GM12873 (cell line): ENCODE data around the gene ROBO2.

Source experiments
- TF ChIP-seq, protein P1 (sequence below): IDR thresholded peaks from 2 replicates; pipeline ENCODE4 v1.5.1; 2012; ENCODE audit warnings: low read depth, mild to moderate bottlenecking, moderate library complexity, low read length, control low read depth; ENCODE audit not compliant: insufficient read depth; ENCODE audit errors: missing control alignments

Gene ROBO2

DNA sequence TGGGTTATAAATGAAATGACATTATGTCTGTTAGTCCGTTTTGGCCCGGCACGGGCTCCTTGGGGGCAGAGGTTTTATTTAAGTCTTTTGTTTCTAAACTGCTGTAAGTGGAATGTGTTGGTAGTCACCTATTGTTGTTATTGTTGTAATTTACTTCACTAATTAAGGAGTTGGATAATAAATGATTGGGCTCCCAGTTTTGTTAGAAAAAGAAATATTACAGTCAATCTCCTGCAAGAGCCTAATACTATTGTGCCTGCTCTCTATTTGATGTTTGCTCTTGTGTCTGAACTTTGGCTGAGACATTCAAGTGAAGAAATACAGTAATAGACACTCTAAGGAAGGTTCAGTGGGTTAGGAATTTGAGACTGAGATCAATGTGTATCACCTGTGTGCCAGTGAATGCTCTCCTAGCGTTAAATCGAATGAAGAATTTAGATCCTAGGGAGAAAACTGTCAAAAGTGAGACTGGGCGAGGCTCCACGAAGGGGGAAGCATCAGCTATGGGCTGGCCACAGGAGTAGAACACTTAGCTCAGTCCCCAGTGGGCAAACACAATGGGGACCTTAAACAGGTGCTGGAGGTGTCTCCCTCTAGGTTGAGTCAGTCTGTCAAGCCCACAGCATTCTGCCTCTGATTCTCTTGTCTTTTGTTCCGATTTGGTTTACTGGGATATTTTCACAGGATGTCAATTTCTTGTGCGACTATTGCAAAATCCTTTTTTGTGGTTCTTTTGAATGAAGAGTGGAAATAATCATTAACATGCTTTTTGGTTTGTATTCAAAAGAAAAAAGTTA is 1.2 kb downstream of the ROBO2 start:
- TF ChIP-seq, protein P1, sequence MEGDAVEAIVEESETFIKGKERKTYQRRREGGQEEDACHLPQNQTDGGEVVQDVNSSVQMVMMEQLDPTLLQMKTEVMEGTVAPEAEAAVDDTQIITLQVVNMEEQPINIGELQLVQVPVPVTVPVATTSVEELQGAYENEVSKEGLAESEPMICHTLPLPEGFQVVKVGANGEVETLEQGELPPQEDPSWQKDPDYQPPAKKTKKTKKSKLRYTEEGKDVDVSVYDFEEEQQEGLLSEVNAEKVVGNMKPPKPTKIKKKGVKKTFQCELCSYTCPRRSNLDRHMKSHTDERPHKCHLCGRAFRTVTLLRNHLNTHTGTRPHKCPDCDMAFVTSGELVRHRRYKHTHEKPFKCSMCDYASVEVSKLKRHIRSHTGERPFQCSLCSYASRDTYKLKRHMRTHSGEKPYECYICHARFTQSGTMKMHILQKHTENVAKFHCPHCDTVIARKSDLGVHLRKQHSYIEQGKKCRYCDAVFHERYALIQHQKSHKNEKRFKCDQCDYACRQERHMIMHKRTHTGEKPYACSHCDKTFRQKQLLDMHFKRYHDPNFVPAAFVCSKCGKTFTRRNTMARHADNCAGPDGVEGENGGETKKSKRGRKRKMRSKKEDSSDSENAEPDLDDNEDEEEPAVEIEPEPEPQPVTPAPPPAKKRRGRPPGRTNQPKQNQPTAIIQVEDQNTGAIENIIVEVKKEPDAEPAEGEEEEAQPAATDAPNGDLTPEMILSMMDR, result no peak

DNA sequence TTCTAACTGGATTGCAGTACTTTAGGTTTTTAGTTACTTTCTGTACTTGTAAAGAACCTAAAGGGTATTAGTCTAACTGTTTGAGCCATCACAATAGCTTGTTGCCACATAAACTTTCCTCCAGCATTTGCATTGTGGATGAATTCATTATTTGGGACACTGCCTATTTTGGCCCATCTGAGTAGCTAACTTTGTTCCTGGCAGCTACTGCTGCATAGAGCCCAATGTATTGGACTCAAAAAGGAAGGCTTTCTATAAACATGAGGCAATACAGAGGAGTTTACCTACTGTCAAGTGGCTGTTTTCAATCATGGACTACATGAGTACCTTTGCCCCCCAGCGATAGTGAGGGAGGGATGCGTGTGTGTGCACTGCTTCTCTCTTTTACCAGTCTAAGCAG is 1.9 kb downstream of the ROBO2 start:
- TF ChIP-seq, protein P1, result no peak

- TF ChIP-seq, protein P1, result no peak
Observed at GRCh38 chr3:77042343-77042742, 2.4 kb downstream of the ROBO2 start.

- TF ChIP-seq, protein P1, result no peak
Observed at GRCh38 chr3:77042882-77043281, 3.0 kb downstream of the ROBO2 start.

- TF ChIP-seq, protein P1, result no peak
Observed at GRCh38 chr3:77045686-77046085, 5.8 kb downstream of the ROBO2 start.

GRCh38 chr3:77048186-77048585 is 8.3 kb downstream of the ROBO2 start:
- TF ChIP-seq, protein P1, result no peak

- TF ChIP-seq, protein P1, result no peak
Observed at GRCh38 chr3:77051591-77051990, 11.7 kb downstream of the ROBO2 start.
